Fibroblast of lung (primary cell): Measurements from ENCODE around the gene ZDHHC22.

Experiments
- CTCF ChIP-seq, 2 donors: IDR thresholded peaks in 1 of 2; conservative IDR thresholded peaks in 1 of 2; 1 replicate in 1 of 2; 2 replicates in 1 of 2; pipeline ENCODE4 v1.5.1; 2011 to 2012; ENCODE audit warnings: low read length in 2 of 2, control low read depth in 1 of 2, inconsistent platforms in 1 of 2, low read depth in 1 of 2, mild to moderate bottlenecking in 1 of 2
- EZH2 ChIP-seq: IDR thresholded peaks from 2 replicates; pipeline ENCODE4 v1.5.1; 2012; ENCODE audit warnings: low read length, control low read depth, mild to moderate bottlenecking; ENCODE audit errors: missing control alignments

GRCh38 chr14:77128414-77128891 is 13.1 kb downstream of the ZDHHC22 start:
- TF ChIP-seq CTCF (conservative IDR thresholded peaks at IDR 0.05 in 1 of 2, IDR thresholded peaks at IDR 0.05 in 1 of 2; ENCODE audit: low read depth in 1 of 2, low read length in 2 of 2) (no peak), EZH2 (no peak)
